Measurements from ENCODE around the gene TIMP2.

GRCh38 chr17:78870621-78871020, 54.6 kb downstream of the TIMP2 start:
- TF ChIP-seq YY1 (IDR thresholded peaks at IDR 0.05; ENCODE audit: insufficient read depth, insufficient read length) (no peak), ZNF274 (IDR thresholded peaks at IDR 0.05; ENCODE audit: low read depth, low read length) (no peak), SUZ12 (IDR thresholded peaks at IDR 0.05; ENCODE audit: extremely low read depth, insufficient read depth, insufficient read length) (no peak)

All from NT2/D1 (cell line).